Right kidney (tissue), 1 donor: ENCODE results near the gene GALNT14.
A peak's percentile ranks its signal among the peaks of the same experiment; 100 is the strongest.

Source experiments
- DNase-seq: peaks from one replicate; pipeline ENCODE4 v3.0.0-alpha.2; 2016

GALNT14 gene

DNA sequence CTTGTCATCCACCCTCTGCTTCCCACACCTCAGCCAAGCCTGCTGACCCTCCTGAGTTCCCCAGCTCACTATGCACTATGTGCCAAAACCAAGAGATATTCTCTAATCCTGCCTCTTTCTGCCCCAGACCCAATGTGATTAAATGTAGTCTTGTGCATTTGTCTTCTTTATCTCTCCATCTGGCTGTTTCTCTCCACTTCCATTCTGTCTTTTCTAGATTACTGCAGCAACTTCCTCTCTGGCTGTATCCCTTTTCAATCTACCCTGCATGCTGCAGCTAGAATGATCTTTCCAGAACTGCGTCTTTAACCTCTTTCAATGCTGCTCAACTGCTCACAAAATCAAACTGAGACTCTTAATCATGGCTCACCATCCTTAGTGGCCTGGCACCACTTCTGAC lies 164.1 kb downstream of the GALNT14 start:
- no peak for DNase-seq

DNA sequence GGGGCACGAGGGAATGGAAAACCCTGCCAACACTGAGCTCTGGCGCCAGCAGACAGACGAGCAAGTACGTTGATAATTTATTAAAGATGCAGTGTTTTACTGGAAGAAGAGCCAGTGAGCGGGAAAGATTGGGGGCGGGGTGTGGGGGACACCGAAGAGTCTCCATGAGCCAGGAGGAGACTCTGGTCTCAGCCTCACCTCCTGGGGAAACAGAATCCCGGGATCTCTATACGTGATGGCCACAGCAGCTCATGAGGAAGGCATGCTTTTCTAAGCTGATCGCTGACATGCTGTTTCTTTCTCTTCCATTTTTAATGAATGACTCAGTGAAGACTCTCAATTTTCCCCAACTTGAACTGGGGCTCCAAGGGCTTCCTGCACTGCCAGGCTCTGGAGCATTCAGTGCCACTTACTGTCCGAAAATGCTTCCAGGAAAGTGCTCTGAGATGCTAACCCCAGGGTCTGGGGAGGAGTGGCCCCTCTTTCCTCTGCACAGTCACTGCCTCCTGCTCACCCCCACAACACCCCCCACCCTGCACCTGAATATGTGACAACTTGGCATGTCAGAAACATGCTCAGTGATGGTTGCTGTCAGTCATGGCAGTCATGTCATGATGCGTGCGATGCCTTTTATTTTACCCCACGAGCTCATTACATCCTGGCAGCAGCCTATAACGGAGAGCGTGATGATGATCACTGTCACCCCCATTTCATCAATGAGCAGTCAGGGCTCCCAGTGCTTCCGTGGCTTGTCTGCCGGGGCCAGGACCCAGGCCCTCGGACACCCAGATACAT lies 166.8 kb downstream of the GALNT14 start:
- no peak for DNase-seq

DNA sequence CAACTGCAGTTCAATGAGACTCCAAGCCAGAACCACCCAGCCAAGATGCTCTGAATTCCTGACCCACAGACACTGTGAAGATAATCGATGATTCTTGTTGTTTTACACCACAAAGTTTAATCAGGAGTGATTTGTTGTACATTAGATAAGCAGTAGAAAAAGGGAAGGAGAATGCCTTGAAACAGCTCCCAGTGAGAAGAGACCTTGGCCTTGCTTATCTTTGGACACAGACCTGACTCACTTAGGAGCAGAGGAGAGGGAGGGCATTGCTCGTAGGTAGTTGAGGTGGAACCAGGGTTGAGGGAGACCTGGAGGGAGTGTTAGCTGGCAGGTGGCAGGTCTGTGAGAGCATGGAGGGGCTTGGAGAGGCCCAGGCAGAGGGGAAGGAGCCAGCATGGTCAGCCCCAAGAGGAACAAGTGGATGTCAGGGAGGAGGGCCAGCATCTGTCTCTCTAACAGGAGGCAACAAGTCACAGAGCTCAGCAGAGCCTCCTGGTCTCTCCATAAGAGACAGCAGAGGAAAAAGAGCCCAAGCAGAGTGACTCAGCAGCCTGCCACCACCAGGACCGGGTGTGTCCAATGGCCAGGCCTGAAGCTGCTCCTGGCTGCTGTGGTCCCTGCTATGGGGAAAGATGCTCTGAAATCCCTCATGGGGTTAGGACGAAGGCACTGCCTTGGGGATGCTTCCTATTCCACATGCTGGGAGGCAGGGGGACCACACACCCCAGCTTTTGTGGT lies 169.4 kb downstream of the GALNT14 start:
- no peak for DNase-seq

DNA sequence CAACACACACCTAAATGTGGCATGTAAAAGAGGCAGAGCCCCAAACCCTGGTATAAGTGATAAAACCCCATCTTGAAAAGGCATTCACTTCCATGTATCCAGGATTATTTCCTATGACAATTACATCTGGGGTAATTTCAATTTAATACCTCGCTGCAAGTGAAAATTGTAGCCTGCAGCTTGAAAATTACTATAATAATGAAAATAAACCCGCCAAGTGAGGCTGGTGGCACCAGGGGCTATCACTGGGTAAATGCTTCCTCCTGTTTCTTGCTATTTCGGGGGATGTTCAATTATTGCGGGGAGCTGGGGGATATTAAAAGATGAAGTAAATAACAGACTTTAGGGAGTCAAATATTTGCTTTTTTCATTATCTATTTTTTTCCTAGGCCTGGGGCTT lies 171.5 kb downstream of the GALNT14 start:
- DNase-seq: no peak

DNA sequence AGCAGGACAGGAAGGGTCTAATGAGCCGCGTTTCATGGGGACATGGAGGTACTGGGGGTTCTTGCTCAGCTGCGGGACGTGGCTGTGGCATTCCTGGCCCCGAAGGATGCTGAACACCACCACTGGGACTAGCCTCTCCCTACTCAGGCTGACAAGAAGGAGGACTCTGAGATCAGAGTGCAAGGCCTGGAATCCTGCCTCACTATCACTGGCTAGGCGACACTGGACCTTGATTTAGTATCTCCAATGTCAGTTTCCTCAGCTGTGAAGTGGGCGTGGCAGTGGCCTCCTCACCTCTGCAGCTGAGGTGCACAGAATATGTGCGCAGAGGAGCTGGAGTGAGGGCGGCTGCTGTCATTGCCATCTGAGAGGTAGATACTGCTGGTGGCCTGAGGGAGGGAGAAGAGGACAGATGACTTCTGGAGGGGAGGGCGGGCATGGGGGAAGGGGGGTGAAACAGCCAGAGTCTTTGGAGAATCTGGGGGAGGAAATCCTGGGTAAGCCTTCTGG lies 173.2 kb downstream of the GALNT14 start:
- DNase-seq: no peak

DNA sequence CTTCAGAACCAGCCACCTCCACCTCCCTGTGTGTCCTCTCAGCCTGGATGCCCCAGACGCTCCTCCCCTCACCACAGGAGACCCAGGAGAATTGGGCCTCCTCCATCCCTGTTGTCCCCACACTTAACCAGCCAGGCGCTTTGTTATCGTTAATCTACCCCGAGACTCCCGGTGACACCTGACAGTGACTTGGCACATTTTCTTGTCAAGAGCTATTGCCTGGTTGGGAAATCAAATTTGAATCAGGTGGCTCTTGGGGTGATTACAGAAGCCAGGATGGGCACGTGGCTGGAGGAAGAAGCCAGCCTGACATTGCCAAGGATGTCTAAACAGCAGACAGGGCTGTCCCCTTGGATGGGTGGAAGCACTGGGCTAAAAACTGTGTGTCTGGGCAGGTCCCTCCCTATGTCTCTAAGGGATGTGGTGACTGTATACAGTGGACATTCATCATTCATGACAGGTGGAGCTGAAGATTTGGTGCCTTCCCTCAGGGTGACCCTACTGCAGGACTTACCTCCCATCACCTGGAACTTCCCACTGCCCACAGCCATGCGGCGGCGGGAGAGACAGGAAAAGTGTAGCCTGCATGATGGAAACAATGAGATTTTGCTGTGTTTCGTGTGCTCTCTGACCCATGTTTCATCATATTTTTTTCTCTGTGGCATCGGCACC lies 173.8 kb downstream of the GALNT14 start:
- no peak for DNase-seq

DNA sequence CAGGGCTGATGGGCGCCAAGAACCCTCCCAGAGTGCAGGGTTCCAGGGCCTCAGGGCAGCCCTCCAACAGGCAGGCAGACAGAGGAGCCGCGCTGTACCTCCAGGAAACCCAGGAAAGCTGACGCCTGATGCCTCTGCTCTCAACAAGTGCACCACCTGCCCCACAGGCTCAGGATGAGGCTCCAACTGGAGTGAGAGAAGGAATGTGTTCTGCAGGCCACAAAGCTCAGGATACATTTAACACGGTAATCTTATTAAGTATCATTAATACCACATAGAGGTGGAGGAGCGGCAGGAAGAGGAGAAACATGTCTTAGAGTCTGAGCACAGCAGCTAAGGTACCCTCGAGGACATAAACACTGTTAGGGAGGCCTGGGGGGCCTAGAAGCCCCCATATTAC lies 175.1 kb downstream of the GALNT14 start:
- DNase-seq: no peak

DNA sequence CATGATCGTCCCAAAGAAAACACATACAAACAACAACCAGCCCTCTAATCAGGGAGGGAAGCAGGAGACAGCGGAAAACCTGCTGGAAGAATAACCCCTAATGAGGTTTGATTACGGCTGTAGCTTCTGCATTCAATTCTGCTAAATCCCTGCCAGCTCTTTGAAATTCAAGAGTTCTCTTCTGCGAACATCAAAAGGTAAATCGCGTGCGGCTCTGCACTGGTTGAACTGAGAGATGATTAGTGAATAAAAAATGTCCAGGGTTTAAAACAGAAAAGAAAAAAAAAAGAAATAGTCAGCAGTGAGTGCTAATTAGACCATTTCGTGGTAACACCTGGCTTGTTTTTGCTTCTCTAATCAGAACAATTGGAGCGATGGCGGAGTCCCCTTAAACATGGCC lies 178.0 kb downstream of the GALNT14 start:
- DNase-seq: no peak

DNA sequence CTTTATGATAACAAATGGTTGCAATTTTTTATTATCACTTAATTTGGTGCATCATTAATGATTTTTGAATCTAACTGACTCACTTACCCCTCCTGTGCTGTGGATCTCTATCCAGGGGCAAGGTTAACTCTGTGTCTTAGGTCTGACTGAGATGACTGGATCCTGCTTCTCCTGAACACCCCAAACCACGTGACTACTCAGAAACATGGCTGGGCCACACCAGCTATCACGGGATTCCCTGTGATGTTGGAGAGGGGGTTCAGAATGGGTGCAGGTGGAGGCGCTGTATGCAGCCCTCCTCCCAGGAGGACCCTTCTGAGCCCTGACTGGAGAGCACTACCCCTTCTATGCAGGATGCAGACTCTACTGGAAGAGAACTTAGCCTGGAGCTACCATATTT lies 178.6 kb downstream of the GALNT14 start:
- DNase-seq: no peak

DNA sequence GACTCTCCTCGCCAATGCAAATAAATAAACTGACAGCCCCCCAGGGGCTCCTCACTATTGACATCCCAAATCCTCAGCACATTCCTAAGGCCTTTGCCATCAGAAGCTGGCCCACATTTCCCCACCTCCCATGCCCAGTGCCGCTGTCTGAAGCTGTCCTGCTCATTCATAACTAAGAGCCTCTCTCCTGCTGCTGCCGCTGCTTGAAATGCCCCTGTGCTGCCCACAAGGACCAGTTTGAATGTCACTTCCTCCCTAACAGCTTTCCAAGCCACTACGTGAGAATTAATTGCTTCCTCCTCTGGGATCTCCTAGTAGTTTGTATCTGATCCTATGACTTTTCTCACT lies 179.3 kb downstream of the GALNT14 start:
- no peak for DNase-seq

DNA sequence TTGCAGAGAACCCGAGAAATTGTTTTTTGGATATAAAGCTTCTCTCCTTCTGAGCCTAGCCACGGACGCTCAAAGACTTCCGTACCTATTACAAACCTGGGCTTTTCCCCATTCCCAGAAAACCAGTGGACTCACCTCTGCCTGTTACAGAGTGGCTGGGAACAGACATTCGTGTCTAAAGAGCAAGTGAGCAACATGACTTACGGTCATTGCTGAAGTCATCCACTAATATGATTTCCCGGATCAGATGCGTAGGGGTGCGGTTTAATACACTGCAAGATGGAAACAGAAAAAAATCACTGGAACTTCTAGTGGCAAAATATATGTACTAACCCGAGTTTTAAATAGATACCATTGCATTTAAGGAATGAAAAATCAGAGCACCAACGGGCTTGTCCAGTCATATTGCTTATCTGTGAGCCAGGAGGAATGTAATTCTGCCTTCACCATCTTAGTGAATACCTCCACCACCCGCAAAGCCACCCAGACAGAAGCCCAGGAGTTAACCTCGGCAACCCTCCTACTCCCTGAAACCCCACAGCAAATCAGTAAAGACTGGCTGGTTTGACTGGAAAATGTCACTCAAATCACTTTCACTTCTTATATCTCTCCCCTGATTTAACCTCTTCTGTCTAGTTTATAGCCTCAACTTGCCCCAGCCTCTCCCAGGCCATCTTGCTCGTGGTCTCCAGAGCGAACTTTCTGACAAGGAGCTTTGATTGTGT lies 179.9 kb downstream of the GALNT14 start:
- no peak for DNase-seq

DNA sequence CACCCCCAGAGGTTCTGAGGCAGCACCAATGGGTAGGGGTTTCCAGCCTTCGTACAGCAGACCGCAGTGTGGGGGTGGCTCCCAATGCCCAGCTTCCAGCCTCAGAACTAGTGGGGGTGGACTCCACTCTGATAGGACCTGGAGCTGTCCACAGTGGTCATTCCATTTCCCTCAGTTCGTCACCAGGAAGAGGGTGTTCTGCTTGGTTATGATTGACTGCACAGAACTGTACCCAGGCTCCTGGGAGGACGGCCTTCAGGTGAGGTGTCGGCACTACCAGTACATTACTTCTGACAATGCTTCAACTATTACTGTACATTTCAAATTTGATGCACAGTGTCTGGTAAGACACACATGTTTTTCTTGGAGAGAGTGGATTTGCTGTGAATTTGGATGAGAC lies 180.6 kb downstream of the GALNT14 start:
- peak; percentile 12 for DNase-seq

DNA sequence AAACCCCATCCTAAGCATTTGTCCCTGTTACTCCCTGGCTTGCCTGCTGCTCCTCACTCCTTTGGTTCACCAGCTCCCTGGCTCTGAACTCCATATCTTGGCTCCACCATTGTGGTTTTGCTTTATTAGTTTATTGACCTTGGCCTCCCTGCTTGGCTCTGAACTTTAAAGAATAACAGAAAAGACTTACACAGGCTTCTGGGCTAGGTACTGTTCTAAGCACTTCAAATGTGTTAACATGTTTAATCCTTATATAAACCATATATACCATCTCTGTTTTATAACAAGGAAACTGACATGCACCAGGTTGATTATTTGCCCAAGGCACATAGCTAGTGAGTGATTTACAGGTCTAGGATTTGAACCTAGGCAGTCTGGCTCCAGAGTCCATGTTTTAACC lies 181.2 kb downstream of the GALNT14 start:
- DNase-seq: no peak

DNA sequence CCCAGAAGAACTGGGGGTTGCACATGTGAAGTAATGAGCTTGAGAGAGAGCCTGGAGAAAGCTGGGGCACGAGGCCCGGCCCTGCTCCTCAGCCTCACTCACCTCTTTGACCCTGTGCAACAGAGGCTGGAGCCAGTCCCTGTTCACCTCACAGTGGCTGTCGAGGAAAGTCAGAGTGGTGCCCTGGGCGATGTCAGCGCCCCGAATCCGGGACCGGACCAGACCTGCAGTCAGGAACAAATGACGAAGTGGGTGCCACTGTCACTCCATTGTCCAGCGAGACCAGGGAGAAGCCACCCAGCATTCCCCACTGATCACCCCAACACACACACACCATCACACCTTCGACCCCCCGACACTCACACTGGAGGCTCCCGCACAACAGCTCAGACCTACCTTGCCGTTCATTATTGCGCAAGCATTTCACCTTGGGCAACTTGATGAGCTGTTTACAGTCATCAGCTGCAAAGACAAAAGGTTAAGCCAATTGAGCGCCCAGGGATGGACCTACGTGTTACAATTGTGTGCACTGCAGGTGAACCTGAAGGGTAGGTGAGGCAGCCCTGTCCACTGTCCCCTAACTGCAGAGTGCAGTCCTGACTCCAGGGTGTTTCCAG lies 182.6 kb downstream of the GALNT14 start:
- DNase-seq: no peak

DNA sequence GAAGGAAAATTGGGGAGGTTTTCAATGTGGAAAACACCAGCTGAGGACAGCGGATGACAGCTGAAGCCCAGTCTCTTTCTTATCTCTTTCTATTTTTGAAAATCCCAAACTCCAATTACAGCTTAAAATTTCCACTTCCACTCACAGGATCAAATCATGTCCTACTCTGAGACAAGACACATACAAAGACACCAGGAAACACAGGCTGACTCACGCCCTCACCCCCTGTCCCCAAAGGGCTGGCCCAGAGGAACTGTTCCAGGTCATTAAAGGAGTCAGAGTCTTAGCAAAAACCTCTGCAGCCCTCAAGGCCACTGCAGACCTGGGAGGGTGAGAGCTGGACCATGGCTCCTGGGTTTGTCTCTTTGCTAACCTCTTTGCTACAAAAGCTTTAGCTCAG lies 187.9 kb downstream of the GALNT14 start:
- DNase-seq: no peak

DNA sequence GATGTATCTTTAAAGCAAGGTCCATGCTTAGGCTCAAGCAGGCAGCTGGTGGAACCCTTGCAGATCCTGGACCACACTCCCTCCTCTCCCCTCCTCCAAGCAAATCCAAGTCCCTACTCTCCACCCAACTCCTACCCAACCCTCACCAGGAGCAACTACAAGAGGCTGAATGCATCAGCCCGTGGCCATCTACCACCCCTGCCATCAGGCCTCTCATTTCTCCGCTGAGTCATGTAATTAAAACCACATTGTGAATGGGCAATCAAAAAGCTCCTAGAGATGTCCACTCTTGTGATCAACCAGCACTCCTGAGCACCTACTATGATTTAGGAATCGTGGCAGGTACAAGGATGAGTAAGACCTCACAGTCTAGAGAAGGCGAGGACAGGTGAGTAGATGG lies 188.8 kb downstream of the GALNT14 start:
- DNase-seq: no peak

DNA sequence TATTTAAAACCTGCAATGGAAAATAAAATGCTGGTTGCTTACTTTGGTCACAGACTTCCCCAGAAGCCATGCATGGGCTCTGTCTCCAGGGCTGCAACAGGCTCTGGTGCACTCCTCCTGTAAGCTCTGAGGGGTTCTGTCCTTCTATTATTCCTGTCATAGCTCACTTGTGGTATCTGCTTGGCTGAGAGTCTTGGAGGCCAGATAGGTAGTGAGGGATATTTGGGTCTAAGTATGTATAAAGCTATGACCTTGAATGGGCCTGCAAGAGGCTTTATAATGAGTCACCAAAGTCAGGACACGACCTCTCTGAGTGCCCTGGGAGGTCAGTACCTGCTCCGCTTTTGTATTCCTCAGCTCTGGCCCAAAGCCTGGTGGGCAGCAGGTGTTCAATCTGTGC lies 189.4 kb downstream of the GALNT14 start:
- DNase-seq: no peak

DNA sequence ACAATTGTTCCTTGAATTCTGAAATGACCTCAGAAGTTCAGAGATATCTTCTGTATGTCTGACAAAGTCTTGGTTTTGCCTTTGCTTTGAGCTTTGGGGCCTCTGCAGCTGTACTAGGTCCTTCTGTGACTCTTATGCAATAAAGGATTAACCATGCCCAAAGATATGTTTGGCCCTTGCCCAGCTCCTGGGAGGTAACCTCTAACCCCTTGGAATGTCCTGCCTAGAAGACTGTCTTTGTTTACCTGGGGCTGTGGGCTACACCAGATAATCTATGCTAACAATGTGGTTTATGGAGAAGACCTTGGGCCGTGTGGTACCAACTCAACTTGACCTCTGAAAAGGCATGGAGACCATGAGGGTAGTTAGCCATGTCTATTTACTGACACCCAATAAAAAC lies 190.1 kb downstream of the GALNT14 start:
- DNase-seq: no peak

DNA sequence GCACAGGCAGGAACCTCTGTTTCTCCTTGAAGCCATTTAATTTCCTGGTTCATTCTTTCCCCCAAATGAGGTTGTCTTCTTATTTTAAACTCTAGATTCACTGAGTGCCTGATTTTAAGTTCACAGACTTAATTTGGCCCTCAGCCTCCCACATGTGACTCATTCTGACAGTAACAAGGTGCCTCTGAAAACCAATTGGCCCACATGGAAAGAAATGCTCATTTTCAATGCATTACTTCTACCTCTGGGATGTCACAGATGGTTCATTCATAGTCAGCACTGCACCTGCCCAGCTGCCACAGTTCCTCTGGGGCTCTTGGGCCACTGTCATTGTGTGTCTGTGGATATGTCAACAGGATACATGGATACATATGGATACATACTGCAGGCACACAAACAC lies 190.6 kb downstream of the GALNT14 start:
- DNase-seq: no peak

DNA sequence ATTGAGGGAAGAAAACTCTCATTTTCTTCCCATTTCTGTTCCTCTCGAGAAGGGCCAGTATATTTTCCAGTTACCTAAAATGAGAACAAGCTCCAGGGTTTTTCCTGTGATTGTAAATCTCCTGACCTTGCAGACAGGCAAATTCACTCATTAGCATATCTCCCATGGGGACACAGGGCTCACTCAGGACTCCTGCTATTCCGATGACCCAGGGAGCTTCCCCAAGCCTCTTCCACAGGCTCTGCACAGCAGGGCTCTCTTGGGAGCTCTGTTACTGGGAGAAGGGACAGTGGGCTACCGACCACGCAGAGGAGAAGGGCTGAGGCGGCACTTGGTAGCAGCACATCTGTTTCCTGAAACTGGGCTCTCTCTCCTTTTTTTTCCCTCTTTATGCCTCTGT lies 195.8 kb downstream of the GALNT14 start:
- DNase-seq: no peak

DNA sequence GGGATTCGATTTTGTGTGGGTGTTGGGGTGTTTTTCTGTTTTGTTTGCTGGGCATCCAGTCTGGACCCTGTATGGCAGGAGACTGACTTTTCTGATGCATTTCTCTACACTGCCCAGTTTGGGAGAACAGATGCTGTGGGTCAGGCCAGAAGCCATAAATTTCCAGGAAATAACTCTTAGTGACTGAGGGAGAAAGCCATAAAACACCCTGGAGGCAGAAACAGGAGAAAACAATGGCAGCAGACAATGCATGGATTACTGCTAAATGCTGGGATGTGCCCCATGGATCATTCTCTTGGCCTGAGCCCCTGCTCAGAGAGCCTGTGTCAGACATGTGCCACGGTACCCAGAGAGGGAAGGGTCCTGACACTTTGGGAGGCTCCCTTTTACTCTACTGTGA lies 197.4 kb downstream of the GALNT14 start:
- DNase-seq: no peak

DNA sequence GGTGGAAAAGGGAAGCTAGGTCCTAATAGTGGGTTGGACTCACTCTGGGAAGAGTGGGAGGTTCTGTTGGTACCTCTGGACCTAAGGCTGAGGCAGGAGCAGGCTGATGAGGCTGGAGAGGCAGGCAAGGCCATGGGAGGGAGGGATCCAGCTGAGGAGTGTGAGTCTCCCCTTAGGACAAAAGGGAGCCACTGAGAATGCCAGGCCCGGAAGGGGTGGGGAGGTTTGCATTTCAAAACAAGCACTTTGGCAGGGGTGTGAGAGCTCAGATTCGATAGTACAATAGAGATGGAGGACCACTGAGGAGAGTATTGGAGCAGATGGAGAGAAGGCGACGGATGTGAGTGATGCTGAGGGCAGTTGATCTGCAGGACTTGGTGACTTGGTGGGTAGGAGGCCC lies 198.9 kb downstream of the GALNT14 start:
- no peak for DNase-seq
